K562 (cell line): ENCODE measurements around the gene ITPKA.

Source experiments
- CBX5 ChIP-seq: IDR thresholded peaks from 2 replicates; pipeline ENCODE4 v1.6.1; 2014; ENCODE audit warnings: low read depth, borderline replicate concordance
- CTCFL ChIP-seq: IDR thresholded peaks from 2 replicates; pipeline ENCODE4 v1.6.1; 2011; ENCODE audit warnings: borderline replicate concordance, low read depth, mild to moderate bottlenecking, moderate library complexity, low read length; ENCODE audit not compliant: insufficient read depth, poor library complexity, severe bottlenecking
- E4F1 ChIP-seq: fragments of 250-450 bp; sonication (Bioruptor Pico); IDR thresholded peaks from 2 replicates; pipeline ENCODE4 v1.5.0; 2021; ENCODE audit warnings: mild to moderate bottlenecking, borderline replicate concordance
- IRF1 ChIP-seq: sonication (generic); formaldehyde crosslinking; IDR thresholded peaks from 2 replicates; pipeline ENCODE4 v1.8.0; 2022; ENCODE audit warnings: missing genetic modification reagents, mild to moderate bottlenecking, borderline replicate concordance
- PHF21A ChIP-seq: fragments of 450-650 bp; IDR thresholded peaks from 2 replicates; pipeline ENCODE4 v1.6.1; 2017; ENCODE audit warnings: low read depth, borderline replicate concordance
- RBM17 ChIP-seq: fragments of 200-400 bp; formaldehyde crosslinking; IDR thresholded peaks from 2 replicates; pipeline ENCODE4 v1.6.1; 2017; ENCODE audit warnings: low read depth, mild to moderate bottlenecking, low read length, borderline replicate concordance
- RBM39 ChIP-seq: fragments of 200-400 bp; formaldehyde crosslinking; optimal IDR thresholded peaks from 2 replicates; pipeline ENCODE3; 2018; ENCODE audit warnings: low read depth, low read length
- SP2 ChIP-seq: IDR thresholded peaks from 2 replicates; pipeline ENCODE4 v1.6.1; 2011; ENCODE audit warnings: mild to moderate bottlenecking, low read depth, low read length, moderate library complexity; ENCODE audit not compliant: poor library complexity, severe bottlenecking; ENCODE audit errors: extremely low read depth
- XRCC3 ChIP-seq: fragments of 450-650 bp; IDR thresholded peaks from 2 replicates; pipeline ENCODE4 v1.6.1; 2017; ENCODE audit warnings: mild to moderate bottlenecking, moderate library complexity
- ZC3H4 ChIP-seq: sonication (generic); formaldehyde crosslinking; IDR thresholded peaks from 2 replicates; pipeline ENCODE4 v1.9.0; 2021; ENCODE audit warnings: missing genetic modification reagents, borderline replicate concordance
- ZNF23 ChIP-seq: fragments of 250-450 bp; sonication (Bioruptor Pico); IDR thresholded peaks from 2 replicates; pipeline ENCODE4 v1.4.0; 2020; ENCODE audit warnings: mild to moderate bottlenecking
- ZNF239 ChIP-seq: fragments of 250-450 bp; sonication (Bioruptor Pico); IDR thresholded peaks from 2 replicates; pipeline ENCODE4 v1.4.0; 2020; ENCODE audit warnings: mild to moderate bottlenecking

- no peak for TF ChIP-seq ZNF23 (CRISPR knock-in tag)
- TF ChIP-seq E4F1 (CRISPR knock-in tag): no peak
- TF ChIP-seq XRCC3: no peak
- no peak for TF ChIP-seq CBX5
- TF ChIP-seq CTCFL: no peak
- TF ChIP-seq ZC3H4 (CRISPR knock-in tag): no peak
- TF ChIP-seq RBM17: no peak
- no peak for TF ChIP-seq RBM39
- TF ChIP-seq ZNF239: no peak
- no peak for TF ChIP-seq SP2
- TF ChIP-seq PHF21A: no peak
- TF ChIP-seq IRF1 (CRISPR knock-in tag): no peak
Observed at GRCh38 chr15:41510728-41511127, 17.1 kb downstream of the ITPKA start.
